HCT116 (cell line): ENCODE measurements around the gene EFHD1. TPM values are rescaled to one million over a fixed set of nuclear protein-coding genes. Genes with fewer than 3 reads are reported as not detected.

Source experiments
- ATAC-seq: fragments of 200-7000 bp; cut with Tn5 transposase; 2 replicates; pipeline ENCODE4 v1.9.1; 2020; ENCODE audit warnings: mild to moderate bottlenecking, moderate library complexity
- BruUV-seq: library from RNA; stranded (reverse); fragments of 400-500 nt; replicated peaks from 2 replicates; lab custom pipeline; 2021; lab: Mats Ljungman, UMichigan
- CTCF ChIA-PET: fragments of 300-600 bp; sonication (Branson Sonifier 250); formaldehyde crosslinking; loops from one replicate; lab custom pipeline; 2021; ENCODE audit warnings: antibody characterized with exemption; lab: Charles Lee
- POLR2A ChIA-PET: fragments of 300-600, 350-600 bp; sonication (Branson Sonifier 250); formaldehyde crosslinking; loops from one replicate; lab custom pipeline; 2021; ENCODE audit warnings: antibody characterized with exemption; lab: Charles Lee
- RAD21 ChIA-PET, 2 experiments: fragments of 300-600 bp; sonication (Branson Sonifier 250); formaldehyde crosslinking; loops; one replicate each; lab custom pipeline; 2023; ENCODE audit warnings: low total read pairs in 2 of 2; ENCODE audit not compliant: uncharacterized antibody in 2 of 2, unreplicated experiment in 2 of 2, low non-redundant PET in 1 of 2; lab: Charles Lee
- DNase-seq: peaks from one replicate; pipeline ENCODE4 v3.0.0-alpha.2; 2010; ENCODE audit warnings: low read depth, low spot score
- H2AFZ ChIP-seq: fragments of 200-600 bp; shearing (Covaris generic), sonication (generic); 2 replicates; pipeline ENCODE4 v1.6.1; 2017; ENCODE audit warnings: low read depth, mixed run types, mixed read lengths, antibody characterized with exemption, low read length; ENCODE audit not compliant: poor library complexity, severe bottlenecking
- H3K27ac ChIP-seq: 2 replicates; pipeline ENCODE4 v1.5.1; 2012; ENCODE audit warnings: low read depth, low read length
- H3K27me3 ChIP-seq: fragments of 200-600 bp; sonication (generic); 2 replicates; pipeline ENCODE4 v1.6.1; 2016; ENCODE audit warnings: mixed run types, low read length, mixed read lengths; ENCODE audit not compliant: insufficient read depth
- H3K36me3 ChIP-seq, 2 experiments: fragments of 200-500 bp in 1 of 2; fragments of 200-600 bp in 1 of 2; sonication (Bioruptor generic) in 1 of 2; sonication (generic) in 1 of 2; 2 replicates each; pipeline versions ENCODE4 v1.5.1 to v1.6.1; 2014 to 2016; ENCODE audit warnings: low read length in 2 of 2, inconsistent platforms in 1 of 2, mixed read lengths in 1 of 2, mixed run types in 1 of 2; ENCODE audit not compliant: insufficient read depth in 2 of 2, control insufficient read depth in 1 of 2
- H3K4me1 ChIP-seq, 2 experiments: fragments of 200-600 bp in 1 of 2; sonication (generic) in 1 of 2; 2 replicates each; pipeline versions ENCODE4 v1.5.1 to v1.6.1; 2012 to 2017; ENCODE audit warnings: low read length in 2 of 2, inconsistent platforms in 1 of 2, mild to moderate bottlenecking in 1 of 2, mixed read lengths in 1 of 2, mixed run types in 1 of 2, moderate library complexity in 1 of 2; ENCODE audit not compliant: insufficient read depth in 2 of 2, control insufficient read depth in 1 of 2
- H3K4me2 ChIP-seq: fragments of 200-600 bp; sonication (generic); 2 replicates; pipeline ENCODE4 v1.6.1; 2017; ENCODE audit warnings: mixed run types, low read length, mixed read lengths
- H3K4me3 ChIP-seq, 2 experiments: fragments of 200-600 bp in 1 of 2; sonication (generic) in 1 of 2; replicated peaks in 1 of 2; 2 replicates each; pipeline ENCODE4 v1.5.1; 2011 to 2016; ENCODE audit warnings: low read length in 2 of 2, control low read depth in 1 of 2, low read depth in 1 of 2, mild to moderate bottlenecking in 1 of 2, mixed read lengths in 1 of 2, mixed run types in 1 of 2
- H3K79me2 ChIP-seq: fragments of 200-600 bp; sonication (generic); 2 replicates; pipeline ENCODE4 v1.6.1; 2017; ENCODE audit warnings: mild to moderate bottlenecking, mixed run types, low read length, moderate library complexity, mixed read lengths; ENCODE audit not compliant: insufficient read depth
- H3K9ac ChIP-seq: fragments of 200-600 bp; sonication (generic); 2 replicates; pipeline ENCODE4 v1.6.1; 2016; ENCODE audit warnings: low read length, mixed read lengths
- H3K9me2 ChIP-seq: fragments of 200-600 bp; sonication (generic), shearing (Covaris generic); 2 replicates; pipeline ENCODE4 v1.6.1; 2017; ENCODE audit warnings: mixed run types, mild to moderate bottlenecking, moderate library complexity; ENCODE audit not compliant: insufficient read depth
- H3K9me3 ChIP-seq, 2 experiments: fragments of 200-500 bp in 1 of 2; fragments of 200-600 bp in 1 of 2; sonication (Bioruptor generic) in 1 of 2; sonication (generic) in 1 of 2; 2 replicates each; pipeline ENCODE4 v1.6.1; 2014 to 2017; ENCODE audit warnings: low read length in 2 of 2, mixed read lengths in 2 of 2, inconsistent platforms in 1 of 2, low read depth in 1 of 2, mild to moderate bottlenecking in 1 of 2, mixed run types in 1 of 2, moderate library complexity in 1 of 2; ENCODE audit not compliant: control insufficient read depth in 1 of 2, insufficient read depth in 1 of 2
- H4K20me1 ChIP-seq: fragments of 200-600 bp; sonication (generic), shearing (Covaris generic); 2 replicates; pipeline ENCODE4 v1.6.1; 2017; ENCODE audit warnings: mixed run types, mild to moderate bottlenecking, moderate library complexity; ENCODE audit not compliant: insufficient read depth
- ATF3 ChIP-seq: IDR thresholded peaks from 2 replicates; pipeline ENCODE4 v1.6.1; 2012
- CBX3 ChIP-seq: IDR thresholded peaks from 2 replicates; pipeline ENCODE4 v1.6.1; 2012; ENCODE audit warnings: low read depth
- CEBPB ChIP-seq: IDR thresholded peaks from 2 replicates; pipeline ENCODE4 v1.6.1; 2012; ENCODE audit warnings: low read depth
- EGR1 ChIP-seq: IDR thresholded peaks from 2 replicates; pipeline ENCODE4 v1.6.1; 2012; ENCODE audit warnings: low read depth
- EZH2 ChIP-seq: fragments of 200-600 bp; sonication (generic); IDR thresholded peaks from 2 replicates; pipeline ENCODE4 v1.6.1; 2017; ENCODE audit warnings: antibody characterized with exemption, mixed run types
- EZH2phosphoT487 ChIP-seq: fragments of 200-600 bp; IDR thresholded peaks from 2 replicates; pipeline ENCODE4 v1.6.1; 2018; ENCODE audit warnings: antibody characterized with exemption, borderline replicate concordance
- POLR2A ChIP-seq: IDR thresholded peaks from 2 replicates; pipeline ENCODE4 v1.7.0; 2011; ENCODE audit warnings: borderline replicate concordance; ENCODE audit not compliant: insufficient read depth, insufficient read length; ENCODE audit errors: extremely low read depth
- POLR2AphosphoS5 ChIP-seq: IDR thresholded peaks from 2 replicates; pipeline ENCODE4 v1.6.1; 2011; ENCODE audit warnings: mild to moderate bottlenecking, low read depth, low read length, moderate library complexity
- RAD21 ChIP-seq: IDR thresholded peaks from 2 replicates; pipeline ENCODE4 v1.6.1; 2012; ENCODE audit warnings: low read depth, mild to moderate bottlenecking
- REST ChIP-seq: IDR thresholded peaks from 2 replicates; pipeline ENCODE4 v1.6.1; 2012; ENCODE audit warnings: low read depth
- SIN3A ChIP-seq: IDR thresholded peaks from 2 replicates; pipeline ENCODE4 v1.6.1; 2012; ENCODE audit warnings: low read depth
- SP1 ChIP-seq: IDR thresholded peaks from 2 replicates; pipeline ENCODE4 v1.6.1; 2012; ENCODE audit warnings: low read depth
- TCF7L2 ChIP-seq: IDR thresholded peaks from 2 replicates; pipeline ENCODE4 v1.7.0; 2011; ENCODE audit warnings: borderline replicate concordance, inconsistent platforms; ENCODE audit not compliant: insufficient read depth, insufficient read length; ENCODE audit errors: extremely low read depth
- YY1 ChIP-seq: IDR thresholded peaks from 2 replicates; pipeline ENCODE4 v1.6.1; 2011; ENCODE audit warnings: low read length, low read depth, moderate library complexity, mild to moderate bottlenecking; ENCODE audit not compliant: insufficient replicate concordance; ENCODE audit errors: extremely low read depth
- ZFX ChIP-seq: fragments of 450-650 bp; IDR thresholded peaks from 2 replicates; pipeline ENCODE4 v1.6.1; 2017
- ZNF274 ChIP-seq: fragments of 200-500 bp; sonication (Bioruptor generic); IDR thresholded peaks from 2 replicates; pipeline ENCODE4 v1.6.1; 2014; ENCODE audit warnings: mild to moderate bottlenecking, low read depth, low read length, inconsistent platforms
- intact Hi-C: fragments of 100-400 bp; cut with micrococcal nuclease; formaldehyde crosslinking; loops from 2 replicates; pipeline ENCODE4 v1.10.0; 2022
- total RNA-seq: library from RNA; stranded (reverse); gene quantifications from one replicate; pipeline ENCODE4 v1.2.1, GENCODE V29; 2021; ENCODE audit not compliant: unreplicated experiment
- TF ChIP-seq, protein P1 (sequence below): IDR thresholded peaks from 2 replicates; pipeline ENCODE4 v1.6.1; 2011; ENCODE audit warnings: mild to moderate bottlenecking, low read length, moderate library complexity; ENCODE audit not compliant: insufficient replicate concordance; ENCODE audit errors: extremely low read depth
- TF ChIP-seq, protein P2 (sequence below), 3 experiments: fragments of 200-600 bp in 1 of 3; sonication (generic) in 1 of 3; IDR thresholded peaks in 2 of 3; conservative IDR thresholded peaks in 1 of 3; 2 replicates each; pipeline ENCODE4 v1.5.1; 2012 to 2017; ENCODE audit warnings: low read depth in 2 of 3, low read length in 2 of 3, antibody characterized with exemption in 1 of 3, borderline replicate concordance in 1 of 3, control low read depth in 1 of 3, mild to moderate bottlenecking in 1 of 3, mixed read lengths in 1 of 3, mixed run types in 1 of 3, moderate library complexity in 1 of 3; ENCODE audit not compliant: insufficient read depth in 1 of 3

EFHD1 gene
- total RNA-seq, 1 experiment from 2014 or later: 0.52 TPM

- ChIA-PET POLR2A (no interaction called here), RAD21 (no interaction called here), CTCF (no interaction called here)
- Histone ChIP-seq H3K4me1 (peaks cover 26 to 34% of the 10 kb centered on the region in 2 experiments), H3K27ac (peak overlapping the region; percentile 10; the same call in 1 of the 2 replicates), H3K9ac (no peak overlapping the region), H3K4me2 (peak overlapping the region; percentile 33), H3K9me3 (no peaks in the 10 kb centered on the region), H3K27me3 (no peaks in the 10 kb centered on the region), H3K4me3 (no peak overlapping the region), H3K9me2 (no peaks in the 10 kb centered on the region), H3K79me2 (no peaks in the 10 kb centered on the region), H2AFZ (no peak overlapping the region), H4K20me1 (no peaks in the 10 kb centered on the region), H3K36me3 (no peaks in the 10 kb centered on the region)
- intact Hi-C loops: no loop called here
- ATAC-seq (no peak), DNase-seq (no peak)
- no TSS peak for BruUV-seq
- no peak for TF ChIP-seq YY1
- no peak for TF ChIP-seq EGR1
- TF ChIP-seq EZH2phosphoT487: no peak
- TF ChIP-seq REST: no peak
- TF ChIP-seq POLR2A: no peak
- TF ChIP-seq SIN3A: no peak
- TF ChIP-seq, protein P1, sequence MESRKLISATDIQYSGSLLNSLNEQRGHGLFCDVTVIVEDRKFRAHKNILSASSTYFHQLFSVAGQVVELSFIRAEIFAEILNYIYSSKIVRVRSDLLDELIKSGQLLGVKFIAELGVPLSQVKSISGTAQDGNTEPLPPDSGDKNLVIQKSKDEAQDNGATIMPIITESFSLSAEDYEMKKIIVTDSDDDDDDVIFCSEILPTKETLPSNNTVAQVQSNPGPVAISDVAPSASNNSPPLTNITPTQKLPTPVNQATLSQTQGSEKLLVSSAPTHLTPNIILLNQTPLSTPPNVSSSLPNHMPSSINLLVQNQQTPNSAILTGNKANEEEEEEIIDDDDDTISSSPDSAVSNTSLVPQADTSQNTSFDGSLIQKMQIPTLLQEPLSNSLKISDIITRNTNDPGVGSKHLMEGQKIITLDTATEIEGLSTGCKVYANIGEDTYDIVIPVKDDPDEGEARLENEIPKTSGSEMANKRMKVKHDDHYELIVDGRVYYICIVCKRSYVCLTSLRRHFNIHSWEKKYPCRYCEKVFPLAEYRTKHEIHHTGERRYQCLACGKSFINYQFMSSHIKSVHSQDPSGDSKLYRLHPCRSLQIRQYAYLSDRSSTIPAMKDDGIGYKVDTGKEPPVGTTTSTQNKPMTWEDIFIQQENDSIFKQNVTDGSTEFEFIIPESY: no peak
- TF ChIP-seq ATF3: no peak
- no peak for TF ChIP-seq EZH2
- TF ChIP-seq CEBPB: no peak
- TF ChIP-seq CBX3: no peak
- TF ChIP-seq ZFX: no peak
- TF ChIP-seq SP1: no peak
- no peak for TF ChIP-seq TCF7L2
- no peak for TF ChIP-seq RAD21
- no peak for TF ChIP-seq POLR2AphosphoS5
- no peak for TF ChIP-seq ZNF274
- TF ChIP-seq, protein P2, sequence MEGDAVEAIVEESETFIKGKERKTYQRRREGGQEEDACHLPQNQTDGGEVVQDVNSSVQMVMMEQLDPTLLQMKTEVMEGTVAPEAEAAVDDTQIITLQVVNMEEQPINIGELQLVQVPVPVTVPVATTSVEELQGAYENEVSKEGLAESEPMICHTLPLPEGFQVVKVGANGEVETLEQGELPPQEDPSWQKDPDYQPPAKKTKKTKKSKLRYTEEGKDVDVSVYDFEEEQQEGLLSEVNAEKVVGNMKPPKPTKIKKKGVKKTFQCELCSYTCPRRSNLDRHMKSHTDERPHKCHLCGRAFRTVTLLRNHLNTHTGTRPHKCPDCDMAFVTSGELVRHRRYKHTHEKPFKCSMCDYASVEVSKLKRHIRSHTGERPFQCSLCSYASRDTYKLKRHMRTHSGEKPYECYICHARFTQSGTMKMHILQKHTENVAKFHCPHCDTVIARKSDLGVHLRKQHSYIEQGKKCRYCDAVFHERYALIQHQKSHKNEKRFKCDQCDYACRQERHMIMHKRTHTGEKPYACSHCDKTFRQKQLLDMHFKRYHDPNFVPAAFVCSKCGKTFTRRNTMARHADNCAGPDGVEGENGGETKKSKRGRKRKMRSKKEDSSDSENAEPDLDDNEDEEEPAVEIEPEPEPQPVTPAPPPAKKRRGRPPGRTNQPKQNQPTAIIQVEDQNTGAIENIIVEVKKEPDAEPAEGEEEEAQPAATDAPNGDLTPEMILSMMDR (IDR thresholded peaks at IDR 0.05 in 2 of 3, conservative IDR thresholded peaks at IDR 0.05 in 1 of 3; ENCODE audit: borderline replicate concordance in 1 of 3, insufficient read depth in 1 of 3, low read depth in 2 of 3, low read length in 2 of 3): no peak
Measured at GRCh38 chr2:232588680-232589585, 44.5 kb upstream of the EFHD1 start.
